Body of pancreas (tissue), 4 donors: ENCODE data around the gene NDC80.

Source experiments
- CTCF ChIP-seq, 7 experiments: fragments of 450-650 bp in 4 of 7; fragments of 200-600 bp in 3 of 7; sonication (generic) in 3 of 7; IDR thresholded peaks; one replicate each; pipeline ENCODE4 v1.5.1; 2016 to 2019; ENCODE audit warnings: antibody characterized with exemption in 7 of 7
- POLR2A ChIP-seq, 3 donors: fragments of 450-650 bp; IDR thresholded peaks; one replicate each; pipeline ENCODE4 v1.6.1; 2016; ENCODE audit warnings: antibody characterized with exemption in 3 of 3, mild to moderate bottlenecking in 2 of 3

GRCh38 chr18:2627821-2628276, 56.5 kb downstream of the NDC80 start:
- no peak for TF ChIP-seq CTCF (IDR thresholded peaks at IDR 0.05)
- no peak for TF ChIP-seq POLR2A (IDR thresholded peaks at IDR 0.05)
